ENCODE data around the gene STXBP1. TPM values are rescaled to one million over a fixed set of nuclear protein-coding genes. Genes with fewer than 3 reads are reported as not detected.

The STXBP1 gene
- total and polyA plus RNA-seq, 2 of the 13 experiments (the other 11 are each of a cell fraction or from before 2014, with no cell fraction given), result 2.9 TPM

DNA sequence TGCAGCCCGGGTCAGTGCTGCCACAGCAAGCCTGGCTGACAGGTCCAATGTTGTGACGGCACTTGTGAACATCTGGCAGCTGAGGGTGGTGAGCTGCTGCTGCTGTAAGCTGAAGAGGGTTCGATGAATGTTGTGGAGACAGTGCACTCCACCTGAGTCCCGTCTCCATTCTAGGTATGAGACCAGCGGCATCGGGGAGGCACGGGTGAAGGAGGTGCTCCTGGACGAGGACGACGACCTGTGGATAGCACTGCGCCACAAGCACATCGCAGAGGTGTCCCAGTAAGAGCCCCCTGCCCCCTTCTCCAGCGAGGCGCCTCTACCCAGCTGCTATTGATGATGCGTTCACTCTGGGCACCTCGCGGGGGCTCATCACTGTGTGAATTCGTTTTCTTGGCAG is 55.8 kb downstream of the STXBP1 start:
- 83% methylated on average over 16 of the region's 18 CpGs for WGBS (ENCODE audit: low lambda C conversion rate)
- Histone ChIP-seq H3K79me2 (ENCODE audit: insufficient read depth, low read length) (no peaks in the 10 kb centered on the region), H3K9ac (ENCODE audit: insufficient read depth, low read depth, low read length) (no peak overlapping the region), H3K27ac (ENCODE audit: extremely low read length, insufficient read depth, low read length) (no peak overlapping the region), H3K36me3 (replicated peaks in 1 of 2; ENCODE audit: control insufficient read depth in 1 of 2, insufficient read depth in 2 of 2, low read length in 2 of 2) (no peaks in the 10 kb centered on the region), H4K20me1 (ENCODE audit: insufficient read depth, low read length) (no peaks in the 10 kb centered on the region), H3K4me1 (ENCODE audit: insufficient read depth, low read length) (peaks cover 24% of the 10 kb centered on the region), H3K27me3 (ENCODE audit: control insufficient read depth in 1 of 2, insufficient read depth in 2 of 2, low read length in 2 of 2) (no peaks in the 10 kb centered on the region), H3K9me3 (ENCODE audit: low read length) (no peaks in the 10 kb centered on the region), H2AFZ (ENCODE audit: low read length) (no peak overlapping the region), H3K4me3 (replicated peaks in 1 of 3; ENCODE audit: insufficient read depth in 1 of 3, low read depth in 2 of 3, low read length in 3 of 3) (no peak overlapping the region), H3K4me2 (ENCODE audit: low read depth, low read length) (no peak overlapping the region)
- no TSS peak for BruUV-seq (replicated peaks)
- FAIRE-seq (no peak), ATAC-seq (no peak), DNase-seq (ENCODE audit: low spot score) (no peak)
- ChIA-PET POLR2A (no interaction called here), CTCF (ENCODE audit: low intra/inter-chr PET ratio, low total read pairs) (no interaction called here)
- in situ Hi-C loops (cut with HindIII; ENCODE audit: extremely low pct_ligation_motif_present, low pct_unique_long_range_greater_than_20kb), result no loop called here
- intact Hi-C loops (cut with micrococcal nuclease; ENCODE audit: unreplicated experiment), result no loop called here
- no peak for TF ChIP-seq REST (IDR thresholded peaks at IDR 0.05; ENCODE audit: borderline replicate concordance in 1 of 2, low read depth in 1 of 2, low read length in 2 of 2)
- no peak for TF ChIP-seq CERS6 (CRISPR knock-in tag; IDR thresholded peaks at IDR 0.05)
- no peak for TF ChIP-seq GTF2F1 (IDR thresholded peaks at IDR 0.05; ENCODE audit: low read length)
- TF ChIP-seq JDP2 (CRISPR knock-in tag; IDR thresholded peaks at IDR 0.05; ENCODE audit: borderline replicate concordance), result no peak

Data from HepG2 (cell line).